DOHH2 (cell line): ENCODE measurements around the gene DNAH7.

Source experiments
- H3F3A ChIP-seq: fragments of 200-600 bp; sonication (generic), shearing (Covaris generic); 2 replicates; pipeline ENCODE4 v1.6.0; 2016; ENCODE audit warnings: antibody characterized with exemption, mild to moderate bottlenecking; ENCODE audit not compliant: control insufficient read depth, insufficient read depth
- H3K27ac ChIP-seq: fragments of 200-600 bp; sonication (generic); 2 replicates; pipeline ENCODE4 v1.5.1; 2014; ENCODE audit warnings: low read depth, mild to moderate bottlenecking, low read length, moderate library complexity
- H3K27me3 ChIP-seq: fragments of 200-600 bp; sonication (generic); 2 replicates; pipeline ENCODE4 v1.6.1; 2014; ENCODE audit warnings: mild to moderate bottlenecking, low read length, mixed read lengths; ENCODE audit not compliant: control insufficient read depth
- H3K36me3 ChIP-seq: fragments of 200-600 bp; sonication (generic); 2 replicates; pipeline ENCODE4 v1.6.1; 2014; ENCODE audit warnings: mild to moderate bottlenecking, low read length, moderate library complexity, mixed read lengths; ENCODE audit not compliant: control insufficient read depth
- H3K4me1 ChIP-seq: fragments of 200-600 bp; sonication (generic); 2 replicates; pipeline ENCODE4 v1.6.1; 2014; ENCODE audit warnings: mild to moderate bottlenecking, low read length, mixed read lengths; ENCODE audit not compliant: control insufficient read depth
- H3K4me2 ChIP-seq: fragments of 200-600 bp; sonication (generic); 2 replicates; pipeline ENCODE4 v1.6.0; 2014; ENCODE audit warnings: mild to moderate bottlenecking, low read length, moderate library complexity
- H3K4me3 ChIP-seq: fragments of 200-600 bp; sonication (generic); 2 replicates; pipeline ENCODE4 v1.5.1; 2014; ENCODE audit warnings: mild to moderate bottlenecking, low read length, mixed read lengths
- H3K79me2 ChIP-seq: fragments of 200-600 bp; sonication (generic); 2 replicates; pipeline ENCODE4 v1.6.1; 2014; ENCODE audit warnings: mild to moderate bottlenecking, low read length, mixed read lengths; ENCODE audit not compliant: control insufficient read depth
- H3K9me2 ChIP-seq: fragments of 200-600 bp; sonication (generic); replicated peaks from 2 replicates; pipeline ENCODE4 v1.6.1; 2014; ENCODE audit warnings: mild to moderate bottlenecking, low read length, mixed read lengths; ENCODE audit not compliant: control insufficient read depth
- H3K9me3 ChIP-seq: fragments of 200-600 bp; sonication (generic); 2 replicates; pipeline ENCODE4 v1.6.1; 2014; ENCODE audit warnings: antibody characterized with exemption, low read length, mixed read lengths; ENCODE audit not compliant: control insufficient read depth, insufficient read depth
- H4K20me1 ChIP-seq: fragments of 200-600 bp; sonication (generic); 2 replicates; pipeline ENCODE4 v1.6.0; 2014; ENCODE audit warnings: low read depth, mild to moderate bottlenecking, antibody characterized with exemption, low read length, moderate library complexity; ENCODE audit not compliant: control insufficient read depth, insufficient read depth
- EZH2phosphoT487 ChIP-seq: fragments of 200-600 bp; sonication (generic); IDR thresholded peaks from 2 replicates; pipeline ENCODE4 v1.6.1; 2017; ENCODE audit warnings: borderline replicate concordance, mild to moderate bottlenecking, antibody characterized with exemption, low read length, moderate library complexity, mixed read lengths
- TF ChIP-seq, protein P1 (sequence below): fragments of 200-600 bp; sonication (generic); IDR thresholded peaks from one replicate; pipeline ENCODE4 v1.5.1; 2014; ENCODE audit warnings: antibody characterized with exemption, mild to moderate bottlenecking, low read depth, low read length; ENCODE audit not compliant: poor library complexity, severe bottlenecking

DNAH7 gene

DNA sequence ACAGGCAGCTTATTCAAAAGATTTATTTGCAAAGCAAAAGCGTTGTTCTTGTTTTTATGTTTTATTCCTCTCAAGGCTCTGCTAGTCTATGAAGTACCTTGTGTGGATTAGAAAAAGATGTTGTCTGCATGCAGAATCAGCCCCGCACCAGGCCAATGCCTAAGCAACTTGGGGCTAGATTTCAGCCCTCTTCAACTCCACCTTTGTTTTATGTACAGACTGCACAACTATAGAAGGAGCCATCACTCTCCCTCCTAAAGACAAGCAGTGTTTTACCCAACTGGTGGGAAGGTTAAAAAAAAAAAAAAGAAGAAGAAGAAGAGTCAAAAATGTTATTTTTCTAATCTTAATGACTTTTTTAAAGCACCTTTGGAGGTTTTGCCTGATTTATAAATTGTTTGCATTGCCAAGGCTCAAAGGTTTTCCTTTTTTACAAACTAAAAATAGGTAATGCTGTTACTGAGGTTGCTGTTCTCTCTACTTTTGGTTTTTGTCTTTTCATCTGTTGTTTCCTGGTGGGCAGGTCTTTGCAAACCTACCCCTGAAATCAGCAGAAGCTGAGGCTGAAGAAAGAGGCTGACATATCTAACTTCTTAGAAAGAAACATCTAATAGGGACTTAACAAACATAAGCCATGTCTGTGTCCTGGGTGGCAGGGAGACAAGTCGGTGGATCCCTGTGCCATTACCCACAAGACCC, 247.6 kb downstream of the DNAH7 start:
- Histone ChIP-seq H3K9me2 (no peaks in the 10 kb centered on the region), H3K27ac (no peak overlapping the region), H3K4me2 (no peak overlapping the region), H4K20me1 (no peaks in the 10 kb centered on the region), H3K4me1 (no peaks in the 10 kb centered on the region), H3K36me3 (no peaks in the 10 kb centered on the region), H3K4me3 (no peak overlapping the region), H3K9me3 (no peaks in the 10 kb centered on the region), H3F3A (no peaks in the 10 kb centered on the region), H3K79me2 (no peaks in the 10 kb centered on the region), H3K27me3 (no peaks in the 10 kb centered on the region)
- TF ChIP-seq, protein P1, sequence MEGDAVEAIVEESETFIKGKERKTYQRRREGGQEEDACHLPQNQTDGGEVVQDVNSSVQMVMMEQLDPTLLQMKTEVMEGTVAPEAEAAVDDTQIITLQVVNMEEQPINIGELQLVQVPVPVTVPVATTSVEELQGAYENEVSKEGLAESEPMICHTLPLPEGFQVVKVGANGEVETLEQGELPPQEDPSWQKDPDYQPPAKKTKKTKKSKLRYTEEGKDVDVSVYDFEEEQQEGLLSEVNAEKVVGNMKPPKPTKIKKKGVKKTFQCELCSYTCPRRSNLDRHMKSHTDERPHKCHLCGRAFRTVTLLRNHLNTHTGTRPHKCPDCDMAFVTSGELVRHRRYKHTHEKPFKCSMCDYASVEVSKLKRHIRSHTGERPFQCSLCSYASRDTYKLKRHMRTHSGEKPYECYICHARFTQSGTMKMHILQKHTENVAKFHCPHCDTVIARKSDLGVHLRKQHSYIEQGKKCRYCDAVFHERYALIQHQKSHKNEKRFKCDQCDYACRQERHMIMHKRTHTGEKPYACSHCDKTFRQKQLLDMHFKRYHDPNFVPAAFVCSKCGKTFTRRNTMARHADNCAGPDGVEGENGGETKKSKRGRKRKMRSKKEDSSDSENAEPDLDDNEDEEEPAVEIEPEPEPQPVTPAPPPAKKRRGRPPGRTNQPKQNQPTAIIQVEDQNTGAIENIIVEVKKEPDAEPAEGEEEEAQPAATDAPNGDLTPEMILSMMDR: no peak
- TF ChIP-seq EZH2phosphoT487: no peak

DNA sequence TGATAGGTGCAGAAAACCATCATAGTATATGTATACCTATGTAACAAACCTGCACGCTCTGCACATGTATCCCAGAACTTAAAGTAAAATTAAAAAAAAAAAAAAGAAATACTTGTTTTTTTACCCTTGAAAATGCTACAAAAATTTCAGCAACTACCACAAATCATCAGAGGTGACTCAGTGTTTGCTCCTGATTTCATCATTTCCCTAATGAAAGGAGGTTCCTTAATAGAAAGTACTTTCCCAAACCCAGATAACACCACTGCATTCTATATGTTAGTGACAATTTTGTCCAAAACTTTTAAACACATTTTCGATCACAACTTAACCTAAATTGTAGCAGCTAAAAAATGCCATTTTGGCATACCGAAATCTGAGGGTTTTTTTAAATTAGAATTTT, 248.3 kb downstream of the DNAH7 start:
- no peak overlapping the region for H3K4me3 ChIP-seq
- H3K27ac ChIP-seq: no peak overlapping the region
- no peaks in the 10 kb centered on the region for H3K79me2 ChIP-seq
- no peaks in the 10 kb centered on the region for H3K9me2 ChIP-seq
- no peaks in the 10 kb centered on the region for H3K36me3 ChIP-seq
- no peaks in the 10 kb centered on the region for H3K9me3 ChIP-seq
- no peaks in the 10 kb centered on the region for H3F3A ChIP-seq
- no peaks in the 10 kb centered on the region for H3K4me1 ChIP-seq
- TF ChIP-seq, protein P1: no peak
- no peak for TF ChIP-seq EZH2phosphoT487
- H3K27me3 ChIP-seq: no peaks in the 10 kb centered on the region
- H4K20me1 ChIP-seq: no peaks in the 10 kb centered on the region
- H3K4me2 ChIP-seq: no peak overlapping the region

- H3K4me1 ChIP-seq: no peaks in the 10 kb centered on the region
- no peak overlapping the region for H3K4me2 ChIP-seq
- no peaks in the 10 kb centered on the region for H3K9me3 ChIP-seq
- H3K27ac ChIP-seq: no peak overlapping the region
- H3K79me2 ChIP-seq: no peaks in the 10 kb centered on the region
- TF ChIP-seq, protein P1: no peak
- TF ChIP-seq EZH2phosphoT487: no peak
- H3K4me3 ChIP-seq: no peak overlapping the region
- no peaks in the 10 kb centered on the region for H4K20me1 ChIP-seq
- no peaks in the 10 kb centered on the region for H3K27me3 ChIP-seq
- H3F3A ChIP-seq: no peaks in the 10 kb centered on the region
- no peaks in the 10 kb centered on the region for H3K36me3 ChIP-seq
- no peaks in the 10 kb centered on the region for H3K9me2 ChIP-seq
Observed at GRCh38 chr2:195819276-195819675, 249.4 kb downstream of the DNAH7 start.
